HepG2 (cell line): ENCODE results near the gene MAGIX. TPM values are rescaled to one million over a fixed set of nuclear protein-coding genes. Genes with fewer than 3 reads are reported as not detected.

Source experiments
- ATAC-seq: fragments of 200-7000 bp; cut with Tn5 transposase; 3 replicates; pipeline ENCODE4 v1.9.1; 2020; ENCODE audit warnings: mild to moderate bottlenecking, moderate library complexity
- BruUV-seq: library from RNA; stranded (reverse); fragments of 400-500 nt; replicated peaks from 2 replicates; lab custom pipeline; 2021; lab: Mats Ljungman, UMichigan
- CTCF ChIA-PET: fragments of 300-600 bp; formaldehyde crosslinking; extraction: SDS; loops from one replicate; lab custom pipeline; 2021; ENCODE audit warnings: low total read pairs, inconsistent platforms, low intra/inter-chr PET ratio; lab: Yijun Ruan, JAX
- POLR2A ChIA-PET: fragments of 350-600 bp; sonication (Branson Sonifier 250); formaldehyde crosslinking; loops from one replicate; lab custom pipeline; 2020; ENCODE audit warnings: antibody characterized with exemption, inconsistent platforms; lab: Yijun Ruan, JAX
- DNase-seq: peaks from one replicate; pipeline ENCODE4 v3.0.0-alpha.2; 2015; ENCODE audit warnings: low spot score
- FAIRE-seq: peaks from 3 replicates; lab custom pipeline; 2011; peaks lifted over from hg19 to GRCh38; lab: Jason Lieb, UNC
- H2AFZ ChIP-seq: one replicate; pipeline ENCODE4 v1.6.1; 2011; ENCODE audit warnings: low read length, inconsistent platforms
- H3K27ac ChIP-seq: fragments of 300-600 bp; 3 replicates; pipeline ENCODE4 v1.8.0; 2011; ENCODE audit warnings: mixed run types, mild to moderate bottlenecking, mixed read lengths, low read length, inconsistent platforms; ENCODE audit not compliant: insufficient read depth; ENCODE audit errors: extremely low read length
- H3K27me3 ChIP-seq, 2 experiments: fragments of 200-600 bp in 1 of 2; 2 replicates in 1 of 2; 3 replicates in 1 of 2; pipeline versions ENCODE4 v1.6.0 to v1.8.0; 2011; ENCODE audit warnings: low read length in 2 of 2, mild to moderate bottlenecking in 2 of 2, moderate library complexity in 2 of 2, inconsistent platforms in 1 of 2; ENCODE audit not compliant: insufficient read depth in 2 of 2, control insufficient read depth in 1 of 2
- H3K36me3 ChIP-seq, 2 experiments: fragments of 200-600 bp in 1 of 2; replicated peaks in 1 of 2; 2 replicates in 1 of 2; 3 replicates in 1 of 2; pipeline versions ENCODE4 v1.5.1 to v1.8.0; 2011; ENCODE audit warnings: low read length in 2 of 2, inconsistent platforms in 1 of 2; ENCODE audit not compliant: insufficient read depth in 2 of 2, control insufficient read depth in 1 of 2
- H3K4me1 ChIP-seq: 2 replicates; pipeline ENCODE4 v1.5.1; 2012; ENCODE audit warnings: low read length, inconsistent platforms; ENCODE audit not compliant: insufficient read depth
- H3K4me2 ChIP-seq: 2 replicates; pipeline ENCODE4 v1.6.0; 2011; ENCODE audit warnings: low read depth, low read length, inconsistent platforms
- H3K4me3 ChIP-seq, 3 experiments: fragments of 200-600 bp in 1 of 3; sonication (generic), shearing (Covaris generic) in 1 of 3; replicated peaks in 1 of 3; 2 replicates each; pipeline ENCODE4 v1.5.1; 2011 to 2016; ENCODE audit warnings: low read length in 3 of 3, inconsistent platforms in 2 of 3, low read depth in 2 of 3, mild to moderate bottlenecking in 2 of 3, control low read depth in 1 of 3, mixed read lengths in 1 of 3; ENCODE audit not compliant: insufficient read depth in 1 of 3
- H3K79me2 ChIP-seq: one replicate; pipeline ENCODE4 v1.6.1; 2011; ENCODE audit warnings: low read length, inconsistent platforms; ENCODE audit not compliant: insufficient read depth
- H3K9ac ChIP-seq: 2 replicates; pipeline ENCODE4 v1.6.0; 2011; ENCODE audit warnings: mild to moderate bottlenecking, low read depth, low read length, inconsistent platforms; ENCODE audit not compliant: insufficient read depth
- H3K9me3 ChIP-seq: 2 replicates; pipeline ENCODE4 v1.5.1; 2012; ENCODE audit warnings: mild to moderate bottlenecking, low read length
- H4K20me1 ChIP-seq: 2 replicates; pipeline ENCODE4 v1.6.0; 2011; ENCODE audit warnings: inconsistent platforms, mild to moderate bottlenecking, low read length, moderate library complexity; ENCODE audit not compliant: insufficient read depth
- ETV5 ChIP-seq: IDR thresholded peaks from 2 replicates; pipeline ENCODE4 v1.6.1; 2018; ENCODE audit warnings: missing biosample characterization, missing genetic modification reagents, inconsistent platforms, borderline replicate concordance
- JDP2 ChIP-seq: sonication (generic); formaldehyde crosslinking; IDR thresholded peaks from 2 replicates; pipeline ENCODE4 v1.8.1; 2022; ENCODE audit warnings: missing genetic modification reagents, borderline replicate concordance
- MYC ChIP-seq: sonication (generic); formaldehyde crosslinking; IDR thresholded peaks from 2 replicates; pipeline ENCODE4 v1.9.0; 2021; ENCODE audit warnings: missing genetic modification reagents, borderline replicate concordance
- PHF5A ChIP-seq: IDR thresholded peaks from one replicate; pipeline ENCODE4 v1.6.1; 2018; ENCODE audit warnings: low read depth, missing genetic modification reagents; ENCODE audit not compliant: unreplicated experiment
- RAD21 ChIP-seq: fragments of 450-650 bp; formaldehyde crosslinking; IDR thresholded peaks from 2 replicates; pipeline ENCODE4 v1.5.0; 2020; ENCODE audit warnings: mild to moderate bottlenecking
- RCOR2 ChIP-seq: IDR thresholded peaks from 2 replicates; pipeline ENCODE4 v1.6.1; 2016; ENCODE audit warnings: missing biosample characterization, missing genetic modification reagents
- RELA ChIP-seq: sonication (generic); formaldehyde crosslinking; IDR thresholded peaks from 2 replicates; pipeline ENCODE4 v1.4.0; 2020; ENCODE audit warnings: missing genetic modification reagents
- SMARCC2 ChIP-seq: fragments of 450-650 bp; IDR thresholded peaks from 2 replicates; pipeline ENCODE4 v1.6.1; 2017; ENCODE audit warnings: antibody characterized with exemption, mild to moderate bottlenecking
- ZC3H13 ChIP-seq: sonication (generic); formaldehyde crosslinking; IDR thresholded peaks from 2 replicates; pipeline ENCODE4 v1.8.1; 2023; ENCODE audit warnings: mild to moderate bottlenecking, missing genetic modification reagents, moderate library complexity
- ZNF263 ChIP-seq: sonication (generic); formaldehyde crosslinking; IDR thresholded peaks from 2 replicates; pipeline ENCODE4 v1.4.0; 2020; ENCODE audit warnings: missing genetic modification reagents
- ZNF33B ChIP-seq: sonication (generic); formaldehyde crosslinking; IDR thresholded peaks from 2 replicates; pipeline ENCODE4 v1.5.1; 2020; ENCODE audit warnings: mild to moderate bottlenecking, missing genetic modification reagents
- ZNF343 ChIP-seq: sonication (generic); formaldehyde crosslinking; IDR thresholded peaks from 2 replicates; pipeline ENCODE4 v1.4.0; 2020; ENCODE audit warnings: mild to moderate bottlenecking, missing genetic modification reagents
- ZNF572 ChIP-seq: sonication (generic); formaldehyde crosslinking; IDR thresholded peaks from 2 replicates; pipeline ENCODE4 v1.5.1; 2020; ENCODE audit warnings: mild to moderate bottlenecking, missing genetic modification reagents
- ZNF589 ChIP-seq: sonication (generic); formaldehyde crosslinking; conservative IDR thresholded peaks from 2 replicates; pipeline ENCODE4 v1.8.0; 2022; ENCODE audit warnings: mild to moderate bottlenecking, moderate library complexity, missing genetic modification reagents
- ZNF883 ChIP-seq: sonication (generic); formaldehyde crosslinking; IDR thresholded peaks from 2 replicates; pipeline ENCODE4 v1.5.1; 2020; ENCODE audit warnings: mild to moderate bottlenecking, missing genetic modification reagents; ENCODE audit errors: not compliant biosample characterization
- WGBS: methylation state at CpG from one replicate; pipeline ENCODE4 v1.1.6; 2017; ENCODE audit warnings: low lambda C conversion rate; 5-methylcytosine and 5-hydroxymethylcytosine counted together
- in situ Hi-C: cut with HindIII; loops from 2 replicates; pipeline ENCODE4 v1.10.0; 2017; ENCODE audit warnings: low pct_unique_long_range_greater_than_20kb; ENCODE audit not compliant: extremely low pct_ligation_motif_present
- intact Hi-C: fragments of 100-400 bp; cut with micrococcal nuclease; formaldehyde crosslinking; loops from one replicate; pipeline ENCODE4 v1.10.0; 2022; ENCODE audit not compliant: unreplicated experiment
- polyA plus RNA-seq, 8 experiments: library from polyadenylated mRNA; depleted of rRNA in 3 of 8; stranded (reverse) in 7 of 8; unstranded in 1 of 8; fragments of >200 nt; fragmentation: Illumina TruSeq in 4 of 8; extraction: Trizol in 4 of 8; gene quantifications; 2 replicates each; pipeline versions ENCODE4 v1.2.1 to v1.2.3, GENCODE V29; 2011 to 2016; ENCODE audit warnings: low read depth in 4 of 8, missing spikeins in 1 of 8, mixed read lengths in 1 of 8; ENCODE audit not compliant: insufficient read depth in 1 of 8
- total RNA-seq, 5 experiments: library from RNA; depleted of rRNA; stranded (reverse); fragments of >200 nt; fragmentation: Illumina TruSeq; extraction: Trizol; gene quantifications; 2 replicates each; pipeline ENCODE4 v1.2.3, GENCODE V29; 2016; ENCODE audit warnings: low read depth in 1 of 5
- TF ChIP-seq, protein P1 (sequence below): IDR thresholded peaks from 2 replicates; pipeline ENCODE4 v1.6.1; 2016; ENCODE audit warnings: missing compliant biosample characterization, missing genetic modification reagents, borderline replicate concordance
- TF ChIP-seq, protein P2 (sequence below): sonication (generic); formaldehyde crosslinking; IDR thresholded peaks from 2 replicates; pipeline ENCODE4 v1.8.1; 2023; ENCODE audit warnings: mild to moderate bottlenecking, moderate library complexity, missing genetic modification reagents
- TF ChIP-seq, protein P3 (sequence below), 2 experiments: sonication (generic) in 1 of 2; formaldehyde crosslinking in 1 of 2; IDR thresholded peaks; 2 replicates each; pipeline versions ENCODE4 v1.5.1 to v1.6.1; 2011 to 2020; ENCODE audit warnings: borderline replicate concordance in 1 of 2, low read depth in 1 of 2, low read length in 1 of 2, mild to moderate bottlenecking in 1 of 2, missing genetic modification reagents in 1 of 2, moderate library complexity in 1 of 2

Gene MAGIX
- total and polyA plus RNA-seq, 2 of the 13 experiments (the other 11 are each of a cell fraction or from before 2014, with no cell fraction given), result 0.63 to 1.2 TPM

DNA sequence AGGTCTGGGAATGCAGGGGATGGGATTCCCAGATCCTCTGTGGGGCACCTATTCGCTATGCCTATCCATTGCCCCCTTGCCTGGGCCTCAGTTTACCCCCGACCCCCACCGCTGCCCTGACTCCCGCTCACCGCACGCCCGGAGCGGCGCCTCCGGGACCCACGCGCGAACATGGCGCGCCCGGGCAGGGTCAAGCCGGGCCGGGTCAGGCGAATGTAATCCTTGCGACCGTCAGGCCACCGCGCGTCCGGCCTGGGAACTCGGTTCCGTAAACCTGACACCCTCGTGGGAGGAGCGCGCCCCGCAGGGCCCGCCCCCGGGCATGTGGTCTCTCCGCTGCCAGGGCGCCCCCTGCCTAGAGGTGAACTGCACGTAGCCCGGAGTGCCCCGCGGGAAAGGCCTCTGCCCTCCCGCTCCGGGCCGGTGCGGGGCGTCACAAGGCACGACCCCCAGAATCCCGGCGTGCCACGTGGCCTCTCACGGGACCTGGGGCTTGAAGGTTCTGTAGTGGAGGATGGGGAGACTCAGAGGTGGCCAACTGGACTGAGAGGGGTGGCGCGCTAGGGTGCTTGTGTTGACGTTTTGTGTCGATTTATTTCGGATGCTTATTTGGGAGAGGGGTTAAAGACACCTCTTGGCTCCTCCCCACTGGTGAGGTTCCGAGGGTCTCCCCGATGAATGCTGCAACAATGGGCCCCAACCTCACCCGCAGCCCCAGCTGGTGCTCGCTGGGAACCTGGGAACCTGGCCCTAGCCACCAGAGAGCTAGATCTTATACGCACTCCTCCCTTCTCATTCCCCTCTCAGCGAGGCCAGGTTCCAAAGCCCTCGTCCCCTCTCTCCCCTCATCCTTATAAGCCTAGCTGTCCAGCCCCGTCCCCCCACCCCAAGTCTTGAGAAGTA is 23.8 kb downstream of the MAGIX start, which contains the start of gene PRICKLE3 (continued):
- TF ChIP-seq JDP2 (CRISPR knock-in tag) (no peak), RCOR2 (CRISPR knock-in tag) (no peak), ZNF33B (CRISPR knock-in tag) (no peak), ZNF572 (CRISPR knock-in tag) (no peak), SMARCC2 (no peak), ZNF343 (no peak)
- TF ChIP-seq, protein P1, sequence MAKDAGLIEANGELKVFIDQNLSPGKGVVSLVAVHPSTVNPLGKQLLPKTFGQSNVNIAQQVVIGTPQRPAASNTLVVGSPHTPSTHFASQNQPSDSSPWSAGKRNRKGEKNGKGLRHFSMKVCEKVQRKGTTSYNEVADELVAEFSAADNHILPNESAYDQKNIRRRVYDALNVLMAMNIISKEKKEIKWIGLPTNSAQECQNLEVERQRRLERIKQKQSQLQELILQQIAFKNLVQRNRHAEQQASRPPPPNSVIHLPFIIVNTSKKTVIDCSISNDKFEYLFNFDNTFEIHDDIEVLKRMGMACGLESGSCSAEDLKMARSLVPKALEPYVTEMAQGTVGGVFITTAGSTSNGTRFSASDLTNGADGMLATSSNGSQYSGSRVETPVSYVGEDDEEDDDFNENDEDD (CRISPR knock-in tag), result peak; percentile 77; the same call in 1 of the 2 replicates

DNA sequence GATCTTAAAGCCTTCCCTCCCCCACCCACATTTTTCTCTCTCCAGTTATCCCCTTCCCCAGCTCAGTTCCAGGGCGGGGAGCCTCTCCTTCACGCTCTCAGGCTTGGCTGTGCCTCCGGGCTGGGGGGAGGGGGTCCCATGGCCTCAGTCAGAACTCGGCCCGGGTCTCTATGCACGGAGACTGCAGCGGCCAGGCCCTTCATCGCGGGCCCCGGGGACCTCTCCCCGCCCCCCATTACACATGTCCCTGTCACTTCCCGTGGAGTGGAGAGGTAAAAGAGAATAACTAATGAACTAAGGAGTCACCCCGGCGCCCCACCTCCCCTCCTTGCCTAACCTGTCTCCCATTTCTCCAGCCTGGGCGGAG is 24.5 kb downstream of the MAGIX start:
- ATAC-seq (no peak), DNase-seq (no peak), FAIRE-seq (no peak)
- 81% methylated on average over 13 of the region's 15 CpGs for WGBS
- no peaks in the 10 kb centered on the region; a peak in 1 of 5 replicates for H3K36me3 ChIP-seq
- H3K27me3 ChIP-seq, result no peaks in the 10 kb centered on the region
- POLR2A ChIA-PET, result interaction anchor here (0.6 kb wide), 1 partner anchor 19 kb away, joined by 3 read pairs; no protein-coding TSS in a partner anchor
- H3K9me3 ChIP-seq, result no peaks in the 10 kb centered on the region
- peaks cover 33% of the 10 kb centered on the region for H3K4me1 ChIP-seq
- H4K20me1 ChIP-seq, result no peaks in the 10 kb centered on the region
- CTCF ChIA-PET, result no interaction called here
- no peaks in the 10 kb centered on the region for H3K79me2 ChIP-seq
- no peak overlapping the region for H2AFZ ChIP-seq
- intact Hi-C loops (loop anchor here (5.0 kb wide), 1 partner anchor 450 kb away; no protein-coding TSS in a partner anchor), in situ Hi-C loops (loop anchor here (5.0 kb wide), 1 partner anchor 65 kb away; the partner anchor contains the start of gene GPKOW)
- no peak overlapping the region for H3K9ac ChIP-seq
- no peak overlapping the region for H3K4me2 ChIP-seq
- BruUV-seq, result no TSS peak
- no peak overlapping the region for H3K4me3 ChIP-seq
- no peak overlapping the region for H3K27ac ChIP-seq
- TF ChIP-seq ZNF263 (CRISPR knock-in tag) (no peak), ZNF589 (no peak), MYC (CRISPR knock-in tag) (no peak), ETV5 (no peak), PHF5A (CRISPR knock-in tag) (no peak), RAD21 (no peak), ZNF883 (CRISPR knock-in tag) (no peak), ZC3H13 (CRISPR knock-in tag) (no peak), RELA (no peak)
- TF ChIP-seq, protein P2, sequence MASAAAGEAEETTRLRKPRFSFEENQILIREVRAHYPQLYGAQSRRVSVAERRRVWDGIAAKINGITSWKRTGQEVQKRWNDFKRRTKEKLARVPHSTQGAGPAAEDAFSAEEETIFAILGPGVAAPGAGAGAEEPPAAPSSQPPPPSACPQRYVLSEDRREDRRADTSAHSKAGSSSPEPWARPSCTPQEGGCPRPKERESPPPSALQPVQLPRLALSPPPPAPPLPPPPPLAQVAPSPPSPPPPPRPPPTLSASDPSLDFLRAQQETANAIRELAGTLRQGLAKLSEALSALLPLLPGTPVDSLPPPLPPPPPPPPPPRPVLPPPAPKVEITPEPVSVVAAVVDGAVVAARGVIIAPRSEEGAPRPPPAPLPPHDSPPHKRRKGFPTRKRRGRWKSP, result no peak
- TF ChIP-seq, protein P3, sequence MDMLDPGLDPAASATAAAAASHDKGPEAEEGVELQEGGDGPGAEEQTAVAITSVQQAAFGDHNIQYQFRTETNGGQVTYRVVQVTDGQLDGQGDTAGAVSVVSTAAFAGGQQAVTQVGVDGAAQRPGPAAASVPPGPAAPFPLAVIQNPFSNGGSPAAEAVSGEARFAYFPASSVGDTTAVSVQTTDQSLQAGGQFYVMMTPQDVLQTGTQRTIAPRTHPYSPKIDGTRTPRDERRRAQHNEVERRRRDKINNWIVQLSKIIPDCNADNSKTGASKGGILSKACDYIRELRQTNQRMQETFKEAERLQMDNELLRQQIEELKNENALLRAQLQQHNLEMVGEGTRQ (IDR thresholded peaks at IDR 0.05; ENCODE audit: low read depth, low read length), result no peak
- TF ChIP-seq, protein P3 (CRISPR knock-in tag; IDR thresholded peaks at IDR 0.05; ENCODE audit: borderline replicate concordance), result no peak
